GM12892 (cell line): ENCODE measurements around the gene KRT34.

Experiments used
- POLR2A ChIP-seq: IDR thresholded peaks from 2 replicates; pipeline ENCODE4 v1.6.1; 2011; ENCODE audit warnings: low read depth, low read length, control low read depth
- POLR2AphosphoS5 ChIP-seq: IDR thresholded peaks from 2 replicates; pipeline ENCODE4 v1.6.1; 2011; ENCODE audit warnings: low read depth, low read length, control low read depth
- TAF1 ChIP-seq: IDR thresholded peaks from 2 replicates; pipeline ENCODE4 v1.6.1; 2011; ENCODE audit warnings: low read depth, mild to moderate bottlenecking, control low read depth, low read length, borderline replicate concordance

DNA sequence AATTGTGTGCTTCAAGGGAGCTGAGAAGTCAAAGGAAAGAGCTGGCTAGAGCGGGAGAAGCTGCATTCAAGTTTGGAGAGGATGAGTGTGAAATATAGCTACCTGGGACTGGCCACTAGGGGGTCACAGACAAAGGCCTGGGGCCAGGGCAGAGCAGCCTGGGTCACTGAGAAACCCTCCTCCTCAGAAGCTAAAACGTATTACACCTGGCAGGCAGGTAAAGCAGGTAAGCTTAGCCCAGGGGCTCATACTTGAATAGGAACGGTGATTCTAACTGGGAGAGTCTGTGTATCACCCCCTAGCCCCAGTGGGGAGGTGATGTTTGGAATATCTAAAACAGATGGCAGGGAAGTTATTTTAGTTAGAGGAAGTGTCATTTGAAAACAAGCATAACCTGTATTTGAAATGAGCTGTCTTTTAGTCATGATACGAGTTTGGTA is 35.5 kb upstream of the KRT34 start:
- TF ChIP-seq POLR2A (no peak), TAF1 (no peak), POLR2AphosphoS5 (no peak)
